OCI-LY1 (cell line): ENCODE data around the gene DAPK2.

ENCODE experiments used
- H2AFZ ChIP-seq: fragments of 200-600 bp; sonication (generic), shearing (Covaris generic); 2 replicates; pipeline ENCODE4 v1.6.0; 2014; ENCODE audit warnings: antibody characterized with exemption, mild to moderate bottlenecking, low read length
- H3F3A ChIP-seq: fragments of 200-600 bp; sonication (generic), shearing (Covaris generic); 2 replicates; pipeline ENCODE4 v1.6.0; 2014; ENCODE audit warnings: mild to moderate bottlenecking, antibody characterized with exemption, low read length, moderate library complexity; ENCODE audit not compliant: insufficient read depth
- H3K27ac ChIP-seq: fragments of 200-600 bp; sonication (generic); 2 replicates; pipeline ENCODE4 v1.5.1; 2014; ENCODE audit warnings: low read length, mixed run types, mild to moderate bottlenecking, low read depth; ENCODE audit not compliant: poor library complexity, severe bottlenecking
- H3K27me3 ChIP-seq: fragments of 200-600 bp; sonication (generic); 2 replicates; pipeline ENCODE4 v1.6.0; 2014; ENCODE audit warnings: antibody characterized with exemption, mild to moderate bottlenecking, low read length, moderate library complexity; ENCODE audit not compliant: insufficient read depth
- H3K36me3 ChIP-seq: fragments of 200-600 bp; sonication (generic); 2 replicates; pipeline ENCODE4 v1.6.1; 2014; ENCODE audit warnings: mild to moderate bottlenecking, antibody characterized with exemption, low read length, moderate library complexity, mixed read lengths; ENCODE audit not compliant: insufficient read depth
- H3K4me1 ChIP-seq: fragments of 200-600 bp; sonication (generic); 2 replicates; pipeline ENCODE4 v1.5.1; 2014; ENCODE audit warnings: mild to moderate bottlenecking, low read length, moderate library complexity; ENCODE audit not compliant: insufficient read depth, severe bottlenecking
- H3K4me2 ChIP-seq: fragments of 200-600 bp; sonication (generic), shearing (Covaris generic); 2 replicates; pipeline ENCODE4 v1.6.1; 2014; ENCODE audit warnings: low read length
- H3K4me3 ChIP-seq: fragments of 200-600 bp; sonication (generic); 2 replicates; pipeline ENCODE4 v1.5.1; 2014; ENCODE audit warnings: low read length, low read depth, mild to moderate bottlenecking, mixed read lengths; ENCODE audit not compliant: poor library complexity, severe bottlenecking
- H3K79me2 ChIP-seq: fragments of 200-600 bp; shearing (Covaris generic); 2 replicates; pipeline ENCODE4 v1.6.1; 2016; ENCODE audit warnings: mixed run types, low read length, mixed read lengths; ENCODE audit not compliant: insufficient read depth
- H3K9ac ChIP-seq: fragments of 200-600 bp; sonication (generic), shearing (Covaris generic); 2 replicates; pipeline ENCODE4 v1.6.1; 2014; ENCODE audit warnings: mild to moderate bottlenecking, low read length, mixed read lengths
- H3K9me2 ChIP-seq: fragments of 200-600 bp; sonication (generic), shearing (Covaris generic); 2 replicates; pipeline ENCODE4 v1.6.1; 2014; ENCODE audit warnings: low read depth, mild to moderate bottlenecking, low read length, mixed read lengths
- H3K9me3 ChIP-seq: fragments of 200-600 bp; shearing (Covaris generic); 2 replicates; pipeline ENCODE4 v1.6.1; 2014; ENCODE audit warnings: low read length, mixed read lengths
- H4K20me1 ChIP-seq: fragments of 200-600 bp; sonication (generic), shearing (Covaris generic); 2 replicates; pipeline ENCODE4 v1.6.0; 2016; ENCODE audit warnings: mild to moderate bottlenecking, low read length; ENCODE audit not compliant: insufficient read depth
- EZH2 ChIP-seq: fragments of 200-600 bp; sonication (generic), shearing (Covaris generic); IDR thresholded peaks from 2 replicates; pipeline ENCODE4 v1.8.0; 2017; ENCODE audit warnings: borderline replicate concordance, mixed run types, mild to moderate bottlenecking, antibody characterized with exemption, low read length, moderate library complexity, mixed read lengths
- TF ChIP-seq, protein P1 (sequence below): fragments of 200-600 bp; sonication (generic), shearing (Covaris generic); IDR thresholded peaks from 2 replicates; pipeline ENCODE4 v1.5.1; 2017; ENCODE audit warnings: mild to moderate bottlenecking, antibody characterized with exemption, low read length, moderate library complexity, mixed read lengths

The DAPK2 gene

GRCh38 chr15:63880744-63881143 is 165.5 kb downstream of the DAPK2 start:
- Histone ChIP-seq H3K4me3 (no peak overlapping the region), H3K4me1 (peaks cover 11% of the 10 kb centered on the region), H3K27me3 (no peaks in the 10 kb centered on the region), H3F3A (no peaks in the 10 kb centered on the region), H3K4me2 (no peak overlapping the region), H3K79me2 (no peaks in the 10 kb centered on the region), H3K9me2 (no peaks in the 10 kb centered on the region), H2AFZ (no peak overlapping the region), H3K9ac (no peak overlapping the region), H3K9me3 (no peaks in the 10 kb centered on the region), H4K20me1 (no peaks in the 10 kb centered on the region), H3K36me3 (no peaks in the 10 kb centered on the region), H3K27ac (no peak overlapping the region)
- TF ChIP-seq EZH2: no peak
- TF ChIP-seq, protein P1, sequence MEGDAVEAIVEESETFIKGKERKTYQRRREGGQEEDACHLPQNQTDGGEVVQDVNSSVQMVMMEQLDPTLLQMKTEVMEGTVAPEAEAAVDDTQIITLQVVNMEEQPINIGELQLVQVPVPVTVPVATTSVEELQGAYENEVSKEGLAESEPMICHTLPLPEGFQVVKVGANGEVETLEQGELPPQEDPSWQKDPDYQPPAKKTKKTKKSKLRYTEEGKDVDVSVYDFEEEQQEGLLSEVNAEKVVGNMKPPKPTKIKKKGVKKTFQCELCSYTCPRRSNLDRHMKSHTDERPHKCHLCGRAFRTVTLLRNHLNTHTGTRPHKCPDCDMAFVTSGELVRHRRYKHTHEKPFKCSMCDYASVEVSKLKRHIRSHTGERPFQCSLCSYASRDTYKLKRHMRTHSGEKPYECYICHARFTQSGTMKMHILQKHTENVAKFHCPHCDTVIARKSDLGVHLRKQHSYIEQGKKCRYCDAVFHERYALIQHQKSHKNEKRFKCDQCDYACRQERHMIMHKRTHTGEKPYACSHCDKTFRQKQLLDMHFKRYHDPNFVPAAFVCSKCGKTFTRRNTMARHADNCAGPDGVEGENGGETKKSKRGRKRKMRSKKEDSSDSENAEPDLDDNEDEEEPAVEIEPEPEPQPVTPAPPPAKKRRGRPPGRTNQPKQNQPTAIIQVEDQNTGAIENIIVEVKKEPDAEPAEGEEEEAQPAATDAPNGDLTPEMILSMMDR: no peak

- H4K20me1 ChIP-seq: no peaks in the 10 kb centered on the region
- no peaks in the 10 kb centered on the region for H3K9me2 ChIP-seq
- H3K4me3 ChIP-seq: no peak overlapping the region
- no peaks in the 10 kb centered on the region for H3K36me3 ChIP-seq
- H3K27ac ChIP-seq: no peak overlapping the region
- H3K4me2 ChIP-seq: no peak overlapping the region
- H3K79me2 ChIP-seq: no peaks in the 10 kb centered on the region
- no peaks in the 10 kb centered on the region for H3K9me3 ChIP-seq
- H3K4me1 ChIP-seq: peaks cover 11% of the 10 kb centered on the region
- TF ChIP-seq EZH2: no peak
- TF ChIP-seq, protein P1: no peak
- H2AFZ ChIP-seq: no peak overlapping the region
- no peaks in the 10 kb centered on the region for H3K27me3 ChIP-seq
- no peak overlapping the region for H3K9ac ChIP-seq
- no peaks in the 10 kb centered on the region for H3F3A ChIP-seq
Observed at GRCh38 chr15:63879995-63880394, 166.3 kb downstream of the DAPK2 start.

DNA sequence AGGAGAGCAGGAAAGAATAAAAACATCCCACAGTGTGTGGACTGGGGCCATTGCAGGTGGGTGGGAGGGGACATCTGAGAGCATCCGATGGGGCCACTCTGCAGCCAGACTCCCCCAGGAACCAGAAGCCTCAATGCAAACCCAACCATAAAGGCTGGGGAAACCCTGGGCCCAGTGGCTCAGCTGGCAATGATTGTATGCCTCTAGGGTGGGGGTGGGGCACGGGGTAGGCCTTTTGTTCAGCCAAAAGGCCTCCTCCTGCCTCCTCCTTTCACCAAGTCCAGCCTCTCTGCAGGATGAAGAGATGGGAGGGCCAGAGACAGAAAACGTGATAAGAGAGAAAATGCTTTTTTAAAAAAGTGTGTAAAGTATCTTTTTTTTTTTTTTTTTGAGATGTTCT is 167.1 kb downstream of the DAPK2 start:
- no peaks in the 10 kb centered on the region for H4K20me1 ChIP-seq
- H3K79me2 ChIP-seq: no peaks in the 10 kb centered on the region
- no peak overlapping the region for H3K4me2 ChIP-seq
- no peaks in the 10 kb centered on the region for H3K27me3 ChIP-seq
- no peaks in the 10 kb centered on the region for H3K9me3 ChIP-seq
- H3K9ac ChIP-seq: no peak overlapping the region
- H3K36me3 ChIP-seq: no peaks in the 10 kb centered on the region
- H3K4me1 ChIP-seq: peaks cover 11% of the 10 kb centered on the region
- H3K27ac ChIP-seq: no peak overlapping the region
- no peak overlapping the region for H3K4me3 ChIP-seq
- H2AFZ ChIP-seq: no peak overlapping the region
- TF ChIP-seq, protein P1: no peak
- H3F3A ChIP-seq: no peaks in the 10 kb centered on the region
- H3K9me2 ChIP-seq: no peaks in the 10 kb centered on the region
